Activated CD4-positive, alpha-beta T cell treated with anti-CD3 and anti-CD28 coated beads for 36 hours (primary cell): ENCODE measurements around the gene SPTLC2. TPM values are rescaled to one million over a fixed set of nuclear protein-coding genes. Genes with fewer than 3 reads are reported as not detected.
A peak's percentile ranks its signal among the peaks of the same experiment; 100 is the strongest.
"Not testable (repeated sequence)": the region's sequence is repeated elsewhere in the genome, so short reads cannot be mapped to it uniquely, and the experiment has no call there.

Source experiments
- ATAC-seq: fragments of 200-7000 bp; cut with Tn5 transposase; one replicate; pipeline ENCODE4 v1.10.0; 2021; ENCODE audit warnings: mild to moderate bottlenecking, moderate library complexity
- CTCF ChIA-PET: fragments of 350-600 bp; sonication (Branson Sonifier 250); formaldehyde crosslinking; loops from one replicate; lab custom pipeline; 2021; ENCODE audit warnings: antibody characterized with exemption; lab: Charles Lee
- POLR2A ChIA-PET: fragments of 350-600 bp; sonication (Branson Sonifier 250); formaldehyde crosslinking; loops from one replicate; lab custom pipeline; 2021; ENCODE audit warnings: antibody characterized with exemption, inconsistent platforms; lab: Charles Lee
- DNase-seq: peaks from one replicate; pipeline ENCODE4 v3.0.0-alpha.2; 2020
- H3K27ac Mint-ChIP-seq: one replicate; pipeline ENCODE4 v1.8.0; 2021; ENCODE audit warnings: mixed read lengths
- H3K27me3 Mint-ChIP-seq: one replicate; pipeline ENCODE4 v1.8.0; 2021; ENCODE audit warnings: mixed read lengths
- H3K36me3 Mint-ChIP-seq: one replicate; pipeline ENCODE4 v1.8.0; 2021; ENCODE audit warnings: low read depth, mixed read lengths
- H3K4me1 Mint-ChIP-seq: one replicate; pipeline ENCODE4 v1.8.0; 2021; ENCODE audit warnings: mixed read lengths
- H3K4me3 Mint-ChIP-seq: one replicate; pipeline ENCODE4 v1.8.0; 2021; ENCODE audit warnings: mild to moderate bottlenecking, moderate library complexity, mixed read lengths
- H3K9me3 Mint-ChIP-seq: one replicate; pipeline ENCODE4 v1.8.0; 2021; ENCODE audit warnings: low read depth, mixed read lengths
- intact Hi-C, 2 experiments: fragments of 100-400 bp; cut with DNase I in 1 of 2; cut with micrococcal nuclease in 1 of 2; formaldehyde crosslinking; loops; one replicate each; pipeline versions ENCODE4 v1.14.2 to v1.15.1; 2022 to 2024; cut with DNase I, micrococcal nuclease
- total RNA-seq, 2 experiments: library from RNA; stranded (reverse); gene quantifications; one replicate each; pipeline ENCODE4 v1.2.3, GENCODE V29; 2021

The SPTLC2 gene
- total RNA-seq, 2 experiments from 2014 or later, result 16.8 to 24.6 TPM

- no peaks in the 10 kb centered on the region for H3K9me3 Mint-ChIP-seq
- no peak overlapping the region for H3K27ac Mint-ChIP-seq
Observed at GRCh38 chr14:77645520-77646230, 29.2 kb upstream of the SPTLC2 start.

GRCh38 chr14:77642407-77642806, 26.0 kb upstream of the SPTLC2 start:
- Mint-ChIP-seq H3K9me3 (no peaks in the 10 kb centered on the region), H3K27ac (peak overlapping the region; percentile 93), H3K4me1 (peaks cover 16% of the 10 kb centered on the region), H3K36me3 (no peaks in the 10 kb centered on the region), H3K27me3 (no peaks in the 10 kb centered on the region), H3K4me3 (peak overlapping the region; percentile 72)
- CTCF ChIA-PET, result interaction anchor here (1.2 kb wide), 1 partner anchor 10 kb away, joined by 3 read pairs; no protein-coding TSS in a partner anchor
- POLR2A ChIA-PET, result interaction anchor here (0.7 kb wide), 1 partner anchor 156 kb away, joined by 3 read pairs; no protein-coding TSS in a partner anchor
- intact Hi-C loops, result loop anchor here in 1 of 2 experiments (1.0 to 2.0 kb wide), 3 partner anchors 26 to 184 kb away; partner anchors contain the start of genes AHSA1, ALKBH1, SLIRP and SPTLC2
- ATAC-seq, result no peak
- no peak for DNase-seq

More at GRCh38 chr14:77645520-77646230, 29.2 kb upstream of the SPTLC2 start:
- intact Hi-C loops, result no loop called here
- H3K4me3 Mint-ChIP-seq, result no peak overlapping the region
- ChIA-PET CTCF (interaction anchor here (1.2 kb wide), 1 partner anchor 10 kb away, joined by 3 read pairs; no protein-coding TSS in a partner anchor), POLR2A (no interaction called here)
- H3K36me3 Mint-ChIP-seq, result no peaks in the 10 kb centered on the region
- H3K4me1 Mint-ChIP-seq, result peaks cover 16% of the 10 kb centered on the region
- ATAC-seq (no peak), DNase-seq (no peak)
- H3K27me3 Mint-ChIP-seq, result no peaks in the 10 kb centered on the region

- intact Hi-C loops, result loop anchor here in 1 of 2 experiments (1.0 to 2.0 kb wide), 3 partner anchors 25 to 183 kb away; partner anchors contain the start of genes AHSA1, ALKBH1, SLIRP and SPTLC2
- ATAC-seq (peak; percentile 94), DNase-seq (peak; percentile 87)
- Mint-ChIP-seq H3K4me3 (peak overlapping the region; percentile 72), H3K9me3 (no peaks in the 10 kb centered on the region), H3K27me3 (no peaks in the 10 kb centered on the region), H3K27ac (peak overlapping the region; percentile 93), H3K36me3 (no peaks in the 10 kb centered on the region), H3K4me1 (peaks cover 16% of the 10 kb centered on the region)
- POLR2A ChIA-PET, result interaction anchor here (0.7 kb wide), 1 partner anchor 156 kb away, joined by 3 read pairs; no protein-coding TSS in a partner anchor
- CTCF ChIA-PET, result interaction anchor here (0.7 to 1.2 kb wide), 2 partner anchors 10 to 183 kb away, joined by 3 read pairs; no protein-coding TSS in a partner anchor
Observed at GRCh38 chr14:77641534-77642341, 25.3 kb upstream of the SPTLC2 start.

GRCh38 chr14:77640756-77641533, 24.5 kb upstream of the SPTLC2 start:
- peak overlapping the region; percentile 72 for H3K4me3 Mint-ChIP-seq
- no peaks in the 10 kb centered on the region for H3K36me3 Mint-ChIP-seq
- DNase-seq, result no peak
- no peaks in the 10 kb centered on the region for H3K27me3 Mint-ChIP-seq
- intact Hi-C loops, result no loop called here
- no peak for ATAC-seq
- POLR2A ChIA-PET, result no interaction called here
- CTCF ChIA-PET, result interaction anchor here (0.5 kb wide), 1 partner anchor 87 kb away, joined by 3 read pairs; no protein-coding TSS in a partner anchor
- H3K27ac Mint-ChIP-seq, result peak overlapping the region; percentile 93
- no peaks in the 10 kb centered on the region for H3K9me3 Mint-ChIP-seq
- H3K4me1 Mint-ChIP-seq, result peaks cover 16% of the 10 kb centered on the region

GRCh38 chr14:77638771-77639171, 22.3 kb upstream of the SPTLC2 start:
- CTCF ChIA-PET, result interaction anchor here (1.3 kb wide), 1 partner anchor 180 kb away, joined by 3 read pairs; no protein-coding TSS in a partner anchor
- H3K27ac Mint-ChIP-seq, result no peak overlapping the region
- no peak for DNase-seq
- H3K27me3 Mint-ChIP-seq, result no peaks in the 10 kb centered on the region
- no peaks in the 10 kb centered on the region for H3K36me3 Mint-ChIP-seq
- intact Hi-C loops, result no loop called here
- POLR2A ChIA-PET, result interaction anchor here (0.6 kb wide), 1 partner anchor 264 kb away, joined by 3 read pairs; no protein-coding TSS in a partner anchor
- H3K9me3 Mint-ChIP-seq, result no peaks in the 10 kb centered on the region
- H3K4me3 Mint-ChIP-seq, result no peak overlapping the region
- ATAC-seq, result no peak
- H3K4me1 Mint-ChIP-seq, result peaks cover 16% of the 10 kb centered on the region

GRCh38 chr14:77635869-77636268, 19.4 kb upstream of the SPTLC2 start:
- ATAC-seq, POLR2A ChIA-PET, H3K36me3 Mint-ChIP-seq, H3K9me3 Mint-ChIP-seq, H3K27ac Mint-ChIP-seq, H3K4me1 Mint-ChIP-seq, CTCF ChIA-PET, H3K27me3 Mint-ChIP-seq, intact Hi-C loops, H3K4me3 Mint-ChIP-seq, DNase-seq: not testable (repeated sequence)

- H3K9me3 Mint-ChIP-seq, POLR2A ChIA-PET, H3K27ac Mint-ChIP-seq, H3K36me3 Mint-ChIP-seq, ATAC-seq, DNase-seq, H3K4me3 Mint-ChIP-seq, intact Hi-C loops, H3K4me1 Mint-ChIP-seq, H3K27me3 Mint-ChIP-seq, CTCF ChIA-PET: not testable (repeated sequence)
Observed at GRCh38 chr14:77635466-77635865, 19.0 kb upstream of the SPTLC2 start.

- peaks cover 9% of the 10 kb centered on the region for H3K9me3 Mint-ChIP-seq
- intact Hi-C loops, result no loop called here
- ChIA-PET POLR2A (no interaction called here), CTCF (interaction anchor here (0.5 to 0.6 kb wide), 2 partner anchors 11 to 513 kb away, joined by 3 to 4 read pairs; no protein-coding TSS in a partner anchor)
- no peak for DNase-seq
- H3K27ac Mint-ChIP-seq, result no peak overlapping the region
- no peaks in the 10 kb centered on the region for H3K36me3 Mint-ChIP-seq
- H3K4me3 Mint-ChIP-seq, result no peak overlapping the region
- H3K27me3 Mint-ChIP-seq, result no peaks in the 10 kb centered on the region
- no peak for ATAC-seq
- H3K4me1 Mint-ChIP-seq, result peaks cover 3% of the 10 kb centered on the region
Observed at GRCh38 chr14:77630111-77630510, 13.7 kb upstream of the SPTLC2 start.

- ChIA-PET CTCF (no interaction called here), POLR2A (no interaction called here)
- intact Hi-C loops, result no loop called here
Observed at GRCh38 chr14:77625360-77625759, 8.9 kb upstream of the SPTLC2 start.

GRCh38 chr14:77623201-77623600, 6.8 kb upstream of the SPTLC2 start:
- intact Hi-C loops, result no loop called here
- no peak for ATAC-seq
- ChIA-PET CTCF (interaction anchor here (0.5 to 0.7 kb wide), 3 partner anchors 159 to 317 kb away, joined by 3 to 7 read pairs (median 3); no protein-coding TSS in a partner anchor), POLR2A (no interaction called here)
- Mint-ChIP-seq H3K9me3 (no peaks in the 10 kb centered on the region), H3K4me1 (peaks cover 4% of the 10 kb centered on the region), H3K27me3 (no peaks in the 10 kb centered on the region), H3K4me3 (no peak overlapping the region), H3K27ac (no peak overlapping the region), H3K36me3 (no peaks in the 10 kb centered on the region)
- DNase-seq, result no peak

More at GRCh38 chr14:77625360-77625759, 8.9 kb upstream of the SPTLC2 start:
- DNase-seq, result no peak
- no peak for ATAC-seq
- peaks cover 4% of the 10 kb centered on the region for H3K4me1 Mint-ChIP-seq
- H3K27me3 Mint-ChIP-seq, result no peaks in the 10 kb centered on the region
- no peaks in the 10 kb centered on the region for H3K36me3 Mint-ChIP-seq
- no peak overlapping the region for H3K27ac Mint-ChIP-seq
- H3K4me3 Mint-ChIP-seq, result no peak overlapping the region
- peaks cover 9% of the 10 kb centered on the region for H3K9me3 Mint-ChIP-seq
